Thyroid gland (tissue), 4 donors: ENCODE measurements around the gene TGFBR3. TPM values are rescaled to one million over a fixed set of nuclear protein-coding genes. Genes with fewer than 3 reads are reported as not detected.

Experiments
- DNase-seq, 2 donors: peaks; one replicate each; pipeline ENCODE4 v3.0.0-alpha.2; 2019
- H3K27ac ChIP-seq, 3 donors: fragments of 200-600 bp; sonication (generic); 1 replicate in 2 of 3; 2 replicates in 1 of 3; pipeline ENCODE4 v1.5.1; 2016 to 2019; ENCODE audit warnings: mild to moderate bottlenecking in 1 of 3, moderate library complexity in 1 of 3
- H3K27me3 ChIP-seq: fragments of 200-600 bp; sonication (generic); one replicate; pipeline ENCODE4 v1.5.1; 2019
- H3K36me3 ChIP-seq, 2 donors: fragments of 200-600 bp; sonication (generic); one replicate each; pipeline ENCODE4 v1.5.1; 2016 to 2019
- H3K4me1 ChIP-seq, 2 donors: fragments of 200-600 bp; sonication (generic); one replicate each; pipeline ENCODE4 v1.5.1; 2017 to 2019
- H3K4me3 ChIP-seq, 3 donors: fragments of 200-600 bp; sonication (generic); replicated peaks in 1 of 3; 1 replicate in 2 of 3; 2 replicates in 1 of 3; pipeline ENCODE4 v1.5.1; 2016; ENCODE audit warnings: mild to moderate bottlenecking in 1 of 3
- H3K9me3 ChIP-seq: fragments of 200-600 bp; sonication (generic); one replicate; pipeline ENCODE4 v1.5.1; 2017
- CTCF ChIP-seq, 6 experiments: fragments of 200-600 bp in 3 of 6; fragments of 450-650 bp in 3 of 6; sonication (generic) in 3 of 6; IDR thresholded peaks; one replicate each; pipeline ENCODE4 v1.5.1; 2016 to 2019; ENCODE audit warnings: antibody characterized with exemption in 6 of 6, mild to moderate bottlenecking in 2 of 6, inconsistent platforms in 1 of 6, moderate library complexity in 1 of 6
- POLR2A ChIP-seq, 2 donors: fragments of 450-650 bp; IDR thresholded peaks; one replicate each; pipeline ENCODE4 v1.6.1; 2017; ENCODE audit warnings: antibody characterized with exemption in 2 of 2, mild to moderate bottlenecking in 2 of 2, moderate library complexity in 1 of 2
- WGBS, 2 donors: methylation state at CpG; one replicate each; pipeline ENCODE4 v1.1.5; 2017; 5-methylcytosine and 5-hydroxymethylcytosine counted together
- intact Hi-C: fragments of 100-400 bp; cut with DNase I; formaldehyde crosslinking; loops from one replicate; pipeline ENCODE4 v1.15.1; 2023
- total RNA-seq, 4 donors: library from RNA; depleted of rRNA; stranded (reverse); fragments of >200 nt; gene quantifications; one replicate each; pipeline ENCODE4 v1.2.3, GENCODE V29; 2016

Gene TGFBR3
- total RNA-seq, 4 donors from 2014 or later, result 37.2 to 223 (median 106) TPM

GRCh38 chr1:91894036-91894761 is 8.2 kb upstream of the TGFBR3 start:
- peaks cover 6 to 12% of the 10 kb centered on the region in 2 donors for H3K4me1 ChIP-seq
- no peaks in the 10 kb centered on the region for H3K9me3 ChIP-seq
- 92 to 95% methylated on average over 5 of the region's 5 CpGs for WGBS, 2 donors
- intact Hi-C loops, result no loop called here
- no peak for DNase-seq
- no peak overlapping the region for H3K27ac ChIP-seq
- no peak overlapping the region for H3K4me3 ChIP-seq
- TF ChIP-seq POLR2A (IDR thresholded peaks at IDR 0.05), result no peak
- H3K27me3 ChIP-seq, result no peaks in the 10 kb centered on the region
- no peaks in the 10 kb centered on the region for H3K36me3 ChIP-seq

- Histone ChIP-seq H3K36me3 (no peaks in the 10 kb centered on the region), H3K4me1 (peaks cover 6 to 12% of the 10 kb centered on the region in 2 donors), H3K27me3 (no peaks in the 10 kb centered on the region), H3K9me3 (no peaks in the 10 kb centered on the region), H3K27ac (no peak overlapping the region), H3K4me3 (no peak overlapping the region)
- DNase-seq, result no peak
- no peak for TF ChIP-seq POLR2A (IDR thresholded peaks at IDR 0.05)
- no peak for TF ChIP-seq CTCF (IDR thresholded peaks at IDR 0.05)
- WGBS, 2 donors, result 72 to 73% methylated on average over 1 of the region's 1 CpG
- intact Hi-C loops, result no loop called here
These were observed 6.0 kb upstream of the TGFBR3 start for GRCh38 chr1:91891969-91892368.

GRCh38 chr1:91891454-91891853 is 5.5 kb upstream of the TGFBR3 start:
- Histone ChIP-seq H3K27ac (no peak overlapping the region), H3K4me1 (peaks cover 6 to 12% of the 10 kb centered on the region in 2 donors), H3K36me3 (no peaks in the 10 kb centered on the region), H3K4me3 (no peak overlapping the region), H3K9me3 (no peaks in the 10 kb centered on the region), H3K27me3 (no peaks in the 10 kb centered on the region)
- WGBS, 2 donors, result 69 to 73% methylated on average over 3 of the region's 3 CpGs
- intact Hi-C loops, result no loop called here
- no peak for DNase-seq
- no peak for TF ChIP-seq POLR2A (IDR thresholded peaks at IDR 0.05)
- no peak for TF ChIP-seq CTCF (IDR thresholded peaks at IDR 0.05)

- H3K27ac ChIP-seq, result peak overlapping the region in 1 of 3 donors; percentile 7
- H3K36me3 ChIP-seq, result no peaks in the 10 kb centered on the region
- intact Hi-C loops, result loop anchor here (10.0 kb wide), 1 partner anchor 145 kb away; no protein-coding TSS in a partner anchor
- no peak overlapping the region for H3K4me3 ChIP-seq
- DNase-seq, result peak; percentile 19 to 29
- no peaks in the 10 kb centered on the region for H3K9me3 ChIP-seq
- H3K4me1 ChIP-seq, result peaks cover 6 to 12% of the 10 kb centered on the region in 2 donors
- WGBS, 2 donors, result 67 to 76% methylated on average over 5 of the region's 5 CpGs
- no peak for TF ChIP-seq CTCF (IDR thresholded peaks at IDR 0.05)
- TF ChIP-seq POLR2A (IDR thresholded peaks at IDR 0.05), result no peak
- H3K27me3 ChIP-seq, result no peaks in the 10 kb centered on the region
These were observed 3.9 kb upstream of the TGFBR3 start for GRCh38 chr1:91889717-91890459.

- H3K9me3 ChIP-seq, result no peaks in the 10 kb centered on the region
- H3K4me3 ChIP-seq, result peak overlapping the region; percentile 57 to 83 (median 60)
- intact Hi-C loops, result loop anchor here (10.0 kb wide), 1 partner anchor 140 kb away; no protein-coding TSS in a partner anchor
- DNase-seq, result peak in 1 of 2 donors; percentile 44
- H3K36me3 ChIP-seq, result no peaks in the 10 kb centered on the region
- H3K4me1 ChIP-seq, result peaks cover 5 to 7% of the 10 kb centered on the region in 2 donors
- no peaks in the 10 kb centered on the region for H3K27me3 ChIP-seq
- no peak for TF ChIP-seq POLR2A (IDR thresholded peaks at IDR 0.05)
- TF ChIP-seq CTCF (IDR thresholded peaks at IDR 0.05), result no peak
- WGBS, 2 donors, result 0% methylated on average over 3 to 28 of the region's 42 CpGs
- H3K27ac ChIP-seq, result peak overlapping the region; percentile 89 to 96 (median 93)
These were observed 687 bp downstream of the TGFBR3 start for GRCh38 chr1:91885213-91885715.
